Mammary epithelial cell (primary cell): Measurements from ENCODE around the gene LRRC8D.

Experiments used
- CTCF ChIP-seq, 2 donors: IDR thresholded peaks in 1 of 2; conservative IDR thresholded peaks in 1 of 2; 2 replicates each; pipeline ENCODE4 v1.5.1; 2011 to 2012; ENCODE audit warnings: inconsistent platforms in 2 of 2, low read length in 2 of 2, mild to moderate bottlenecking in 2 of 2, control low read depth in 1 of 2, low read depth in 1 of 2; ENCODE audit not compliant: insufficient read depth in 1 of 2; ENCODE audit errors: extremely low read depth in 1 of 2
- EZH2 ChIP-seq: IDR thresholded peaks from 2 replicates; pipeline ENCODE4 v1.6.1; 2012; ENCODE audit warnings: low read length, inconsistent platforms, borderline replicate concordance

- no peak for TF ChIP-seq CTCF (conservative IDR thresholded peaks at IDR 0.05 in 1 of 2, IDR thresholded peaks at IDR 0.05 in 1 of 2; ENCODE audit: extremely low read depth in 1 of 2, insufficient read depth in 1 of 2, low read depth in 1 of 2, low read length in 2 of 2)
- TF ChIP-seq EZH2, result no peak
Observed at GRCh38 chr1:89822999-89823628, 2.3 kb downstream of the LRRC8D start.
